Measurements from ENCODE around the gene GPANK1. TPM values are rescaled to one million over a fixed set of nuclear protein-coding genes. Genes with fewer than 3 reads are reported as not detected.
A peak's percentile ranks its signal among the peaks of the same experiment; 100 is the strongest.

GPANK1 gene
- total RNA-seq, 1 donor, result 19.9 TPM

GRCh38 chr6:31686483-31686882, 21.7 kb upstream of the GPANK1 start:
- DNase-seq (ENCODE audit: low read depth), result no peak
- no peak overlapping the region for H3K4me3 ChIP-seq (ENCODE audit: low read depth, low read length)
- no peak for TF ChIP-seq CTCF (IDR thresholded peaks at IDR 0.05; ENCODE audit: insufficient read depth, low read length)

GRCh38 chr6:31683591-31683990, 18.8 kb upstream of the GPANK1 start:
- no peak for DNase-seq (ENCODE audit: low read depth)

DNA sequence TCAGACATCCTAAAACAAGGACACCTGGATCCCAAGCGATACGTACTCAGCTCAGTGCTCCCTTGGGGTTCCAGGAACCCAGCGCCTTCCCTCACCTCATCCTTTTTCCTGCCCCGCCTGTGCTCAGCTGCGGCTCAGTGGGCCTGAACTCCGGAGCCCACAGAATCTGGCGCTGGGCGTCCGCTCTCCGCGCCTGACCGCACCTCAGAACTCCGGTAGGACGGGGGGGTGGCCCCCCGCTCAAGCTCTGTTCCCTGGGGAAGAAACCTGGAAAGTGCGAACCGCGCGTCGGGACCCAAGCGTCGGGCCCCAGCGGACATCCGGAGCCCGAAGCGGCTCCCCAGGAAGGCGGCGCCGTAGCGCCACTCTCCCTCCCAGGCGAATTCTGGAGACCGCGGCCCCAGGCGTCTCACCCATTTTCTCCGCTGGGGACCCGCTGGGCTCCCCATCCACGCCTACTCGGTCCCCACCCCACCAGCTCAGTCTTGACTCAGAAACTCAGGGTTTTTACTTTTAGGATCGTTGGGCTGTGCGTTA, 16.4 kb upstream of the GPANK1 start:
- peak; percentile 24 for DNase-seq (ENCODE audit: low read depth)
- TF ChIP-seq CTCF (IDR thresholded peaks at IDR 0.05; ENCODE audit: insufficient read depth, low read length), result peak; percentile 20
- H3K4me3 ChIP-seq (ENCODE audit: low read depth, low read length), result peak overlapping the region; percentile 60

More at GRCh38 chr6:31683591-31683990, 18.8 kb upstream of the GPANK1 start:
- TF ChIP-seq CTCF (IDR thresholded peaks at IDR 0.05; ENCODE audit: insufficient read depth, low read length), result no peak
- no peak overlapping the region for H3K4me3 ChIP-seq (ENCODE audit: low read depth, low read length)

- peak within 1 kb of the TSS; percentile 60 for H3K4me3 ChIP-seq (ENCODE audit: low read depth, low read length)
- TF ChIP-seq CTCF (IDR thresholded peaks at IDR 0.05; ENCODE audit: insufficient read depth, low read length), result peak; percentile 85
- peak; percentile 92 for DNase-seq (ENCODE audit: low read depth)
Observed at GRCh38 chr6:31680226-31681134, 15.7 kb upstream of the GPANK1 start, which contains the start of gene LY6G5C. TSS of gene LY6G5C (minus strand) at chr6:31681067. CDS start at chr6:31680373, 694 bp downstream.

- TF ChIP-seq CTCF (IDR thresholded peaks at IDR 0.05; ENCODE audit: insufficient read depth, low read length), result no peak
- no peak overlapping the region for H3K4me3 ChIP-seq (ENCODE audit: low read depth, low read length)
- DNase-seq (ENCODE audit: low read depth), result no peak
Observed at GRCh38 chr6:31677955-31678354, 13.2 kb upstream of the GPANK1 start.

DNA sequence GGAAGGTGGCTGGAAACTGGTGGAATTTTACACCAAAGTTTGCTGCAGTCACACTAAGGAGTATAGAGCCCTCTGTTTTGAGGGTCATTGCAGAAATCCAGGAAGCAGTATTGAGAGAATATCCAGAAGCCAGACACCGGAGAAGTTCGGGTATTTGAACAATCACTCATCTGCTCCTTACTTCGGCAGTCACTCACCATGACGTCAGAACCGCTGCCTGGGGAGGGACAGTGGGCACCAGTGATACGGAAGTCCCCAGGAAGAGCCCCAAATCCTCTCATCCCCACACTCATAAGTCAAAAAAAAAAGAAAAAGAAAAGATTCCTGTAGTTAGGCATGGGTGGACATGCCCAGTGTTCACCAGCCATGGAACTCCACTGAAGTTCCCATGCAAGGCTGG, 12.1 kb upstream of the GPANK1 start:
- H3K4me3 ChIP-seq (ENCODE audit: low read depth, low read length), result no peak overlapping the region
- TF ChIP-seq CTCF (IDR thresholded peaks at IDR 0.05; ENCODE audit: insufficient read depth, low read length), result no peak
- no peak for DNase-seq (ENCODE audit: low read depth)

Data from fibroblast of the aortic adventitia (primary cell).